Germinal center (tissue), 1 donor: Measurements from ENCODE around the gene VWA5B2.
"Not testable (repeated sequence)": the region's sequence is repeated elsewhere in the genome, so short reads cannot be mapped to it uniquely, and the experiment has no call there.

Experiments used
- DNase-seq: peaks from one replicate; pipeline ENCODE4 v3.0.0; 2012; ENCODE audit warnings: mixed read lengths, low spot score

Gene VWA5B2

GRCh38 chr3:184241447-184242296 lies 12.3 kb downstream of the VWA5B2 start:
- no peak for DNase-seq

- DNase-seq: no peak
These were observed 12.9 kb downstream of the VWA5B2 start for GRCh38 chr3:184242297-184242685.

- peak; percentile 84 for DNase-seq
These were observed 19.3 kb downstream of the VWA5B2 start, which contains the start of gene ALG3 for GRCh38 chr3:184248454-184249411. TSS of gene ALG3 (minus strand) at chr3:184248962. CDS start at chr3:184248940, 22 bp downstream.

GRCh38 chr3:184249412-184250166 lies 20.2 kb downstream of the VWA5B2 start, which contains the start of gene EEF1AKMT4:
TSS of gene EEF1AKMT4 (plus strand) at chr3:184249672. CDS start at chr3:184249695, 23 bp downstream.
- DNase-seq: peak; percentile 94

GRCh38 chr3:184250167-184250828 lies 20.9 kb downstream of the VWA5B2 start:
- peak; percentile 88 for DNase-seq

GRCh38 chr3:184255291-184256039 lies 26.1 kb downstream of the VWA5B2 start:
- DNase-seq: no peak

GRCh38 chr3:184257083-184257915 lies 27.9 kb downstream of the VWA5B2 start:
- no peak for DNase-seq

- DNase-seq: no peak
These were observed 29.5 kb downstream of the VWA5B2 start for GRCh38 chr3:184258926-184259325.

GRCh38 chr3:184259396-184259877 lies 30.1 kb downstream of the VWA5B2 start:
- DNase-seq: no peak

- peak; percentile 75 for DNase-seq
These were observed 30.7 kb downstream of the VWA5B2 start for GRCh38 chr3:184259878-184260723.

- no peak for DNase-seq
These were observed 31.4 kb downstream of the VWA5B2 start for GRCh38 chr3:184260724-184261269.

- peak; percentile 58 for DNase-seq
These were observed 32.0 kb downstream of the VWA5B2 start, which contains the start of gene CAMK2N2 for GRCh38 chr3:184261270-184261853. TSS of gene CAMK2N2 (minus strand) at chr3:184261553. CDS start at chr3:184261285, 268 bp downstream.

GRCh38 chr3:184261854-184262763 lies 32.7 kb downstream of the VWA5B2 start:
- no peak for DNase-seq

GRCh38 chr3:184262764-184263179 lies 33.4 kb downstream of the VWA5B2 start:
- DNase-seq: no peak

- not testable (repeated sequence) for DNase-seq
These were observed 37.9 kb downstream of the VWA5B2 start for GRCh38 chr3:184267249-184267648.

GRCh38 chr3:184272269-184272668 lies 42.9 kb downstream of the VWA5B2 start:
- DNase-seq: no peak

- no peak for DNase-seq
These were observed 46.0 kb downstream of the VWA5B2 start for GRCh38 chr3:184275381-184275701.
